ENCODE data around the gene RTN1. TPM values are rescaled to one million over a fixed set of nuclear protein-coding genes. Genes with fewer than 3 reads are reported as not detected.

The RTN1 gene
- total RNA-seq, 1 experiment from 2014 or later, result 0.05 TPM

DNA sequence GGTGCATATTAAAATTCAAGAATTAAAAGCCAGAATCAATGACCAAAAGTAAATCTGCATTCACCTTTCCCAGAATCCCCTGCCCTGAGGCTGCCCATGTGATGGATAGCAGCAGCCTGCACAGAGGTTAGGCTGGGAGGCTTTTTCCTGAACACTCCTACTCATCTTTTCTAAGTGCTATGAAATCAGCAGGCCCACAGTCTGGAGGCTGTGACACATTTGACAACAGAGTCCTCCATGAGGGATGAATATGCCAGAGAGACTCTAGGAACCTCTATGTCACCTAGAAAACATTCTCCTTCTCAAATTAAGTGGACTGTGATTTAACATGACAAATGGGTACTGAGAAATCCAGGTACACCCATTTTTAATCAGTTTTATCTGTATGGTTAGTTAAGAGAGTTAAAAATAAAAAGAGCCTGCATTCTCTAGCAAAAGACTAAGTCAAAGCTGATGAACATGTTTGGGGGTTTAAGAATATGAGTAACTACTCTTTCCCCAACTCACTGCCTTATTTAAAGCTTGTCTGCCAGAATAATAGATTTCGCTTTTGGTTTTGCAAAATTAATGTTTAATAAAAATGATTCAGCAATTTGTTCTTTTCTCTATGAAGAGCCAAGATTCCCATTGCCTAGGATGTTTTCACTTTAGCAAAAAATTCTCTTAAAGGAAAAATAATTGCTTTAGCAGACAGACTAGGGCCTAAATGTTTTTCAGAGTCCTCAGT is 115.0 kb downstream of the RTN1 start:
- DNase-seq (ENCODE audit: low read depth, low spot score), result no peak
- in situ Hi-C loops (cut with HindIII; ENCODE audit: low pct_unique_long_range_greater_than_20kb, low sequenced_read_pairs) (no loop called here), intact Hi-C loops (cut with micrococcal nuclease; ENCODE audit: unreplicated experiment) (no loop called here)
- TF ChIP-seq, protein P1, sequence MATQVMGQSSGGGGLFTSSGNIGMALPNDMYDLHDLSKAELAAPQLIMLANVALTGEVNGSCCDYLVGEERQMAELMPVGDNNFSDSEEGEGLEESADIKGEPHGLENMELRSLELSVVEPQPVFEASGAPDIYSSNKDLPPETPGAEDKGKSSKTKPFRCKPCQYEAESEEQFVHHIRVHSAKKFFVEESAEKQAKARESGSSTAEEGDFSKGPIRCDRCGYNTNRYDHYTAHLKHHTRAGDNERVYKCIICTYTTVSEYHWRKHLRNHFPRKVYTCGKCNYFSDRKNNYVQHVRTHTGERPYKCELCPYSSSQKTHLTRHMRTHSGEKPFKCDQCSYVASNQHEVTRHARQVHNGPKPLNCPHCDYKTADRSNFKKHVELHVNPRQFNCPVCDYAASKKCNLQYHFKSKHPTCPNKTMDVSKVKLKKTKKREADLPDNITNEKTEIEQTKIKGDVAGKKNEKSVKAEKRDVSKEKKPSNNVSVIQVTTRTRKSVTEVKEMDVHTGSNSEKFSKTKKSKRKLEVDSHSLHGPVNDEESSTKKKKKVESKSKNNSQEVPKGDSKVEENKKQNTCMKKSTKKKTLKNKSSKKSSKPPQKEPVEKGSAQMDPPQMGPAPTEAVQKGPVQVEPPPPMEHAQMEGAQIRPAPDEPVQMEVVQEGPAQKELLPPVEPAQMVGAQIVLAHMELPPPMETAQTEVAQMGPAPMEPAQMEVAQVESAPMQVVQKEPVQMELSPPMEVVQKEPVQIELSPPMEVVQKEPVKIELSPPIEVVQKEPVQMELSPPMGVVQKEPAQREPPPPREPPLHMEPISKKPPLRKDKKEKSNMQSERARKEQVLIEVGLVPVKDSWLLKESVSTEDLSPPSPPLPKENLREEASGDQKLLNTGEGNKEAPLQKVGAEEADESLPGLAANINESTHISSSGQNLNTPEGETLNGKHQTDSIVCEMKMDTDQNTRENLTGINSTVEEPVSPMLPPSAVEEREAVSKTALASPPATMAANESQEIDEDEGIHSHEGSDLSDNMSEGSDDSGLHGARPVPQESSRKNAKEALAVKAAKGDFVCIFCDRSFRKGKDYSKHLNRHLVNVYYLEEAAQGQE (IDR thresholded peaks at IDR 0.05; ENCODE audit: insufficient read depth in 1 of 2, low read depth in 2 of 2, low read length in 1 of 2), result no peak
- TF ChIP-seq POLR2AphosphoS5 (IDR thresholded peaks at IDR 0.05; ENCODE audit: low read depth, low read length) (no peak), TCF7L2 (IDR thresholded peaks at IDR 0.05; ENCODE audit: low read depth, low read length) (no peak), SIN3A (IDR thresholded peaks at IDR 0.05; ENCODE audit: borderline replicate concordance, insufficient read depth, low read depth, low read length) (no peak)
- TF ChIP-seq, protein P2, sequence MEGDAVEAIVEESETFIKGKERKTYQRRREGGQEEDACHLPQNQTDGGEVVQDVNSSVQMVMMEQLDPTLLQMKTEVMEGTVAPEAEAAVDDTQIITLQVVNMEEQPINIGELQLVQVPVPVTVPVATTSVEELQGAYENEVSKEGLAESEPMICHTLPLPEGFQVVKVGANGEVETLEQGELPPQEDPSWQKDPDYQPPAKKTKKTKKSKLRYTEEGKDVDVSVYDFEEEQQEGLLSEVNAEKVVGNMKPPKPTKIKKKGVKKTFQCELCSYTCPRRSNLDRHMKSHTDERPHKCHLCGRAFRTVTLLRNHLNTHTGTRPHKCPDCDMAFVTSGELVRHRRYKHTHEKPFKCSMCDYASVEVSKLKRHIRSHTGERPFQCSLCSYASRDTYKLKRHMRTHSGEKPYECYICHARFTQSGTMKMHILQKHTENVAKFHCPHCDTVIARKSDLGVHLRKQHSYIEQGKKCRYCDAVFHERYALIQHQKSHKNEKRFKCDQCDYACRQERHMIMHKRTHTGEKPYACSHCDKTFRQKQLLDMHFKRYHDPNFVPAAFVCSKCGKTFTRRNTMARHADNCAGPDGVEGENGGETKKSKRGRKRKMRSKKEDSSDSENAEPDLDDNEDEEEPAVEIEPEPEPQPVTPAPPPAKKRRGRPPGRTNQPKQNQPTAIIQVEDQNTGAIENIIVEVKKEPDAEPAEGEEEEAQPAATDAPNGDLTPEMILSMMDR (IDR thresholded peaks at IDR 0.05), result no peak
- Histone ChIP-seq H3K36me3 (ENCODE audit: control insufficient read depth, insufficient read depth, low read length) (no peaks in the 10 kb centered on the region), H3K4me3 (ENCODE audit: low read depth in 2 of 2, low read length in 2 of 2) (no peak overlapping the region), H3K9me3 (ENCODE audit: control insufficient read depth, insufficient read depth, low read depth, low read length) (no peaks in the 10 kb centered on the region), H3K27ac (ENCODE audit: low read length) (no peak overlapping the region), H3K4me1 (ENCODE audit: control insufficient read depth, insufficient read depth, low read length) (no peaks in the 10 kb centered on the region), H3K27me3 (ENCODE audit: control insufficient read depth, insufficient read depth, low read length) (no peaks in the 10 kb centered on the region)
- ATAC-seq, result no peak
- CTCF ChIA-PET, result no interaction called here
- POLR2A ChIA-PET, result no interaction called here
- no TSS peak for BruUV-seq (replicated peaks)

DNA sequence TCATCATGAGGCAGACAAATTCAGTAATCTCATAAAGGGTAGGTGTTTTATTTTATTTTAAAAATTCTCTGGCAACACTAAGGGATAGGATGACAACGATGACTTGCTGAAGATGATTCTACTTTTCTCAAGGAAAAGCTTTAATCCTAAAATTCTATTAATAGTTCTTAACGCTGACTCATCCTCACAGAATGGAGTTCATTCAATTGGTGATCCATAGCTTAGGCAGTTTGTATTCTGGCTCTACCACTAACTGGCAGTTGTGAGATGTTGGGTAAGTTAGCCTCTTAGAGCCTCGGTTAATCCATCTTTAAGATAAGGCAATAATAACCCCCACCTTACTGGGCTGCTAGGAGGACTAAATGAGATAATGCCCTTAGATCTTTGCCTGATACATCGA is 116.3 kb downstream of the RTN1 start:
- CTCF ChIA-PET, result no interaction called here
- H3K9me3 ChIP-seq (ENCODE audit: control insufficient read depth, insufficient read depth, low read depth, low read length), result no peaks in the 10 kb centered on the region

More for the DNA sequence above, 116.3 kb downstream of the RTN1 start:
- DNase-seq (ENCODE audit: low read depth, low spot score), result no peak
- POLR2A ChIA-PET, result no interaction called here
- BruUV-seq (replicated peaks), result no TSS peak
- Histone ChIP-seq H3K27ac (ENCODE audit: low read length) (no peak overlapping the region), H3K4me1 (ENCODE audit: control insufficient read depth, insufficient read depth, low read length) (no peaks in the 10 kb centered on the region), H3K27me3 (ENCODE audit: control insufficient read depth, insufficient read depth, low read length) (no peaks in the 10 kb centered on the region), H3K4me3 (ENCODE audit: low read depth in 2 of 2, low read length in 2 of 2) (no peak overlapping the region), H3K36me3 (ENCODE audit: control insufficient read depth, insufficient read depth, low read length) (no peaks in the 10 kb centered on the region)
- no peak for ATAC-seq
- in situ Hi-C loops (cut with HindIII; ENCODE audit: low pct_unique_long_range_greater_than_20kb, low sequenced_read_pairs) (no loop called here), intact Hi-C loops (cut with micrococcal nuclease; ENCODE audit: unreplicated experiment) (no loop called here)
- TF ChIP-seq SIN3A (IDR thresholded peaks at IDR 0.05; ENCODE audit: borderline replicate concordance, insufficient read depth, low read depth, low read length) (no peak), TCF7L2 (IDR thresholded peaks at IDR 0.05; ENCODE audit: low read depth, low read length) (no peak), POLR2AphosphoS5 (IDR thresholded peaks at IDR 0.05; ENCODE audit: low read depth, low read length) (no peak)
- TF ChIP-seq, protein P1 (IDR thresholded peaks at IDR 0.05; ENCODE audit: insufficient read depth in 1 of 2, low read depth in 2 of 2, low read length in 1 of 2), result no peak
- TF ChIP-seq, protein P2 (IDR thresholded peaks at IDR 0.05), result no peak

Measured in Panc1 (cell line).